Panc1 (cell line): ENCODE results near the gene JADE2. TPM values are rescaled to one million over a fixed set of nuclear protein-coding genes. Genes with fewer than 3 reads are reported as not detected.
A peak's percentile ranks its signal among the peaks of the same experiment; 100 is the strongest.

Experiments used
- ATAC-seq: fragments of 200-7000 bp; cut with Tn5 transposase; 2 replicates; pipeline ENCODE4 v1.9.1; 2020; ENCODE audit warnings: mild to moderate bottlenecking, moderate library complexity
- BruUV-seq: library from RNA; stranded (reverse); fragments of 400-500 nt; replicated peaks from 2 replicates; lab custom pipeline; 2021; lab: Mats Ljungman, UMichigan
- CTCF ChIA-PET: fragments of 300-600 bp; sonication (Branson Sonifier 250); formaldehyde crosslinking; loops from one replicate; lab custom pipeline; 2022; ENCODE audit warnings: antibody characterized with exemption; lab: Charles Lee
- POLR2A ChIA-PET: fragments of 300-600 bp; sonication (Branson Sonifier 250); formaldehyde crosslinking; loops from one replicate; lab custom pipeline; 2022; ENCODE audit warnings: antibody characterized with exemption; lab: Charles Lee
- DNase-seq: peaks from one replicate; pipeline ENCODE4 v3.0.0-alpha.2; 2010; ENCODE audit warnings: low read depth, low spot score
- H3K27ac ChIP-seq: 2 replicates; pipeline ENCODE4 v1.5.1; 2011; ENCODE audit warnings: mild to moderate bottlenecking, low read length, inconsistent platforms
- H3K27me3 ChIP-seq: fragments of 200-500 bp; sonication (Bioruptor generic); 2 replicates; pipeline ENCODE4 v1.6.0; 2014; ENCODE audit warnings: low read length, inconsistent platforms; ENCODE audit not compliant: control insufficient read depth, insufficient read depth
- H3K36me3 ChIP-seq: fragments of 200-500 bp; sonication (Bioruptor generic); 2 replicates; pipeline ENCODE4 v1.5.1; 2014; ENCODE audit warnings: inconsistent platforms, mild to moderate bottlenecking, low read length, moderate library complexity; ENCODE audit not compliant: control insufficient read depth, insufficient read depth
- H3K4me1 ChIP-seq: 2 replicates; pipeline ENCODE4 v1.5.1; 2011; ENCODE audit warnings: inconsistent platforms, mild to moderate bottlenecking, low read length, moderate library complexity; ENCODE audit not compliant: control insufficient read depth, insufficient read depth
- H3K4me3 ChIP-seq, 2 experiments: 2 replicates each; pipeline ENCODE4 v1.5.1; 2011 to 2012; ENCODE audit warnings: low read depth in 2 of 2, low read length in 2 of 2, mild to moderate bottlenecking in 2 of 2, inconsistent platforms in 1 of 2, moderate library complexity in 1 of 2
- H3K9me3 ChIP-seq: fragments of 200-500 bp; sonication (Bioruptor generic); 2 replicates; pipeline ENCODE4 v1.5.1; 2014; ENCODE audit warnings: low read depth, mild to moderate bottlenecking, inconsistent platforms, low read length, moderate library complexity; ENCODE audit not compliant: control insufficient read depth, insufficient read depth
- CTCF ChIP-seq: fragments of 450-650 bp; IDR thresholded peaks from 2 replicates; pipeline ENCODE4 v1.5.1; 2017; ENCODE audit warnings: mild to moderate bottlenecking
- POLR2AphosphoS5 ChIP-seq: IDR thresholded peaks from 2 replicates; pipeline ENCODE4 v1.6.1; 2012; ENCODE audit warnings: mild to moderate bottlenecking, low read depth, low read length, moderate library complexity
- REST ChIP-seq, 2 experiments: IDR thresholded peaks; 2 replicates each; pipeline ENCODE4 v1.6.1; 2011 to 2012; ENCODE audit warnings: low read depth in 2 of 2, control low read depth in 1 of 2, low read length in 1 of 2, mild to moderate bottlenecking in 1 of 2, moderate library complexity in 1 of 2; ENCODE audit not compliant: insufficient read depth in 1 of 2
- SIN3A ChIP-seq: IDR thresholded peaks from 2 replicates; pipeline ENCODE4 v1.6.1; 2012; ENCODE audit warnings: low read depth, mild to moderate bottlenecking, low read length, moderate library complexity, borderline replicate concordance; ENCODE audit not compliant: insufficient read depth
- TCF7L2 ChIP-seq: IDR thresholded peaks from 2 replicates; pipeline ENCODE4 v1.6.1; 2011; ENCODE audit warnings: mild to moderate bottlenecking, low read depth, low read length, inconsistent platforms
- in situ Hi-C: cut with HindIII; loops from 2 replicates; pipeline ENCODE4 v1.10.0; 2016; ENCODE audit warnings: low sequenced_read_pairs, low pct_unique_long_range_greater_than_20kb
- intact Hi-C: fragments of 100-400 bp; cut with micrococcal nuclease; formaldehyde crosslinking; loops from one replicate; pipeline ENCODE4 v1.10.0; 2022; ENCODE audit not compliant: unreplicated experiment
- total RNA-seq: library from RNA; stranded (reverse); gene quantifications from one replicate; pipeline ENCODE4 v1.2.1, GENCODE V29; 2021; ENCODE audit not compliant: unreplicated experiment

The JADE2 gene
- total RNA-seq, 1 experiment from 2014 or later, result 80.0 TPM

DNA sequence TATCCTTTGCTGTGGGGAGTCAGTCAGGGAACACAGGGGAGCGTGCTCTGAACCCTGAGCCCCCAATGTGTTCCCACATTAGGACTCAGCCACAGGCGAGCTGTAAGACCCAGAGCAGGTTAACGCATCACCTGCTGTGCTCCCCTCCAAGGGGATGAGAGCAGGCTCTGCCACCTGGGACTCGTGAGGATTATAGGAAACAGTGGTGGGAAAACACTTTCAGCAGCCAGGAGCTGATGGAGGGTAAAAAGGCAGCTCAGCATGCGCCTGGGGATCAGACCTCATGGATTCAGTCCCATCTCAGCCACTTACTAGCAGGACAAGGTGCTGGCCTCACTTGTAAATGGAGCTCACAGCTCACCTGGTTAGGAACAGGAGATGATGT, 9.2 kb downstream of the JADE2 start:
- no TSS peak for BruUV-seq
- H3K9me3 ChIP-seq, result no peaks in the 10 kb centered on the region
- intact Hi-C loops (no loop called here), in situ Hi-C loops (no loop called here)
- 0 out of 2 replicates have a peak overlapping the region, but pooled peaks have one; percentile 4 for H3K27ac ChIP-seq
- H3K36me3 ChIP-seq, result peaks cover 5% of the 10 kb centered on the region
- ChIA-PET POLR2A (interaction anchor here (0.5 to 1.1 kb wide), 2 partner anchors 69 to 216 kb away, joined by 3 read pairs; no protein-coding TSS in a partner anchor), CTCF (interaction anchor here (0.6 kb wide), 1 partner anchor 20 kb away, joined by 3 read pairs; no protein-coding TSS in a partner anchor)
- H3K27me3 ChIP-seq, result no peaks in the 10 kb centered on the region
- H3K4me3 ChIP-seq, result no peak overlapping the region
- DNase-seq (no peak), ATAC-seq (no peak)
- H3K4me1 ChIP-seq, result peaks cover 43% of the 10 kb centered on the region
- TF ChIP-seq CTCF (no peak), SIN3A (no peak), POLR2AphosphoS5 (no peak), REST (IDR thresholded peaks at IDR 0.05; ENCODE audit: insufficient read depth in 1 of 2, low read depth in 2 of 2, low read length in 1 of 2) (no peak)

DNA sequence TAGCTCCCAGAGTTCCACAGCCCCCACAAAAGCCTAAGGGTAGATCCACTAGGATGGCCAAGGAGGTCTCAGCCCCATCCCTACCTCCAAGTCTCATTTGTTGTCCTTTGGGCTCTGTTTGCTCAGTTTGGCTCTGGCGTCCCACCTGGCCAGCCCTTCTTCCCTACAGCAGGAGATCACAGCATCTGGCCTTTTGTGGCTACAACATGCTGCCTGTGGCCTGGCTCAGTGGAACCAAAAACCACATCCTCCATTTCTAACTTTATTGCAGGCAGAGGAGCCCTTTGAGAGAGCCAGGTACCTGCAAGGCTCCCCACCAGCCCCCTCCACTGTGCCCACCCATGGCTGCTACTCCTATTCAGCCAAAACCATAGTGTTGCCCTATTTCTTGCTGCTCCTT, 11.4 kb downstream of the JADE2 start:
- Histone ChIP-seq H3K9me3 (no peaks in the 10 kb centered on the region), H3K4me1 (peaks cover 21% of the 10 kb centered on the region), H3K4me3 (no peak overlapping the region), H3K27ac (no peak overlapping the region), H3K27me3 (no peaks in the 10 kb centered on the region), H3K36me3 (peaks cover 12% of the 10 kb centered on the region)
- ChIA-PET CTCF (no interaction called here), POLR2A (no interaction called here)
- TF ChIP-seq CTCF, result no peak
- no peak for TF ChIP-seq POLR2AphosphoS5
- TF ChIP-seq REST (IDR thresholded peaks at IDR 0.05; ENCODE audit: insufficient read depth in 1 of 2, low read depth in 2 of 2, low read length in 1 of 2), result no peak
- TF ChIP-seq SIN3A, result no peak
- no peak for TF ChIP-seq TCF7L2
- intact Hi-C loops (no loop called here), in situ Hi-C loops (no loop called here)
- BruUV-seq, result no TSS peak
- no peak for ATAC-seq
- no peak for DNase-seq
